GM10847 (cell line): ENCODE results near the gene MANBA.

ENCODE experiments used
- POLR2A ChIP-seq: IDR thresholded peaks from 2 replicates; pipeline ENCODE4 v1.6.1; 2011; ENCODE audit not compliant: insufficient read length; ENCODE audit errors: extremely low read depth

MANBA gene

DNA sequence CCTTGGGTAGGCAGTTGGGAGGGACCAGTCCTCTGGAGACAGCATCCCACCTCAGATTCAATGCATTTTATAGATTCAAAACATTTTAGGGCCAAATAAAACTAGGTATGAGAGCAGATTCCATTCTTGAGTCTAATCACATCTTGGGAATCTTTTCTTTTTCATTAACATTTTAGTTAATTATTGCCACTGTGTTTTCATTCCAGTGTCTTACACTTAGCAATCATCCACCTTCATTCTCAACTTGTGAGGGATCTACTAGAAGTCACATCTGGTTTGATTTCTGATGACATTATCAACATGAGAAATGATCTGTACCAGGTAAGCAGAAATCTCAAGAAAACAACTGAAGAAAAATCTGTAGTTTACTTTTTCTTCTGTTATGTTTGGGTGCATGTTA, 160.1 kb downstream of the MANBA start:
- no peak for TF ChIP-seq POLR2A

DNA sequence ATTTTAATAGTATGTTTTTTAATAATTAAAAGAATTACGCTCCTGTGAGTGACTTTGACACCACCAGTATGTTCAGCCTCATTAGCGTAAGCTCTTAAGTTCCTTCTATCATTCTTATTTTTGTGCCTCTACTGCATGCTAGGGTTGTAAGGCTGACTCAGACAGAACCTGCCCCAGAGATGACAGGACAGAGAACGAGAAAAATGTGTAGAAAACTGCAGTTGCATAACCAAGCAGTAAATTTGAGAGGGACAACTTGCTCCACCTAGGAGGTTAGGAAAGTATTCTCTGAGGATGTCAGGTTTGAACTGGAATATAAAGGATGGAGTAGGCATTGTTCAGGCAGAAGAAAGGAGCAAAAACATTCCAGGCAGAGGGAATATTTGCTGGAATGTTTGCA, 160.9 kb downstream of the MANBA start:
- no peak for TF ChIP-seq POLR2A

DNA sequence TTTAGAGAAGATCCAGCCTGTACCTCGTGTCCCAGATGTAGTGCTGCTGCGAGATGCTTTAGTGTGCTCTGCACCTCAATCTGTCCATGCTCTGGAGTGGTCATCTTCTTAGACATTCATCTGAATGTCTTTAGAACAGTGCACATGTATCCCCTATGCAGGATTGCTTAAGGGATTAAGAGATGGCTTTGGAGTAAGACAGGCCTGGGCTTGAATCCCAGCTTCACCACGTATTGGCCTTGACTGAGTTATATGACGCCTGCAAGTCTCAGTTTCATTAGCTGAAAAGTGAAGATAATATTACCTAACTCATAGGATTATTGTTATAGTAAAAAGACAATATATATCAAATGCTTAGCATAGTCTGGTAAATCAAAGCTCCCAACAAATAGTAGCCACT, 161.3 kb downstream of the MANBA start:
- no peak for TF ChIP-seq POLR2A

DNA sequence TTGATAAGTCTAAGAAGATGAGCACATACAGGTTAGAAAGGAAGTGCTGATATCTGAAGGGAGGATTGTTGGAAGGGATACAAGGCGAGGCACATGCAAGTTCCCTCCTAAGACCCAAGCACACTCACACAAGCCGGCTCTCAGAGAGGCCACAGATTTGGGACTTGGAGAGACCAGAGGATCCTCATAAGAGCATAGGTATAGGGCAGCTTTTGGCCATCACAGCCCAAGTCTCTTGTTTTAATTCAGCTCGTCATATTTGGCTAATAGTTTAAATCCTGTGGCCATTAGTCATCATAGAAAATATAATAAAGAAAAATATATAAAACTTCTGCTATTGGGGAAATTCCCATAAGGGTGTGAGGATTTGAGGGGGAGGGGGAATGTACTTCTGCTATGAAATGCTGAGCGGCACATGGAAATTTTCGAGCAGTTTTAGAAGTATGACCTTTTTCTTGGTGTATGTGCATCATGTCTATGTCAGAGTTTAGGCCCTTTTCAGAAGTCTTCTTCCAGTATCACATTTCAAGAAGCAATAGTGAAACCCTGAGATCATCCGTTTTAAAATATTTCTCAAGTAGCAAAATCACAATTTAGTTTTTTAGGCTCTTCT, 161.9 kb downstream of the MANBA start:
- no peak for TF ChIP-seq POLR2A

DNA sequence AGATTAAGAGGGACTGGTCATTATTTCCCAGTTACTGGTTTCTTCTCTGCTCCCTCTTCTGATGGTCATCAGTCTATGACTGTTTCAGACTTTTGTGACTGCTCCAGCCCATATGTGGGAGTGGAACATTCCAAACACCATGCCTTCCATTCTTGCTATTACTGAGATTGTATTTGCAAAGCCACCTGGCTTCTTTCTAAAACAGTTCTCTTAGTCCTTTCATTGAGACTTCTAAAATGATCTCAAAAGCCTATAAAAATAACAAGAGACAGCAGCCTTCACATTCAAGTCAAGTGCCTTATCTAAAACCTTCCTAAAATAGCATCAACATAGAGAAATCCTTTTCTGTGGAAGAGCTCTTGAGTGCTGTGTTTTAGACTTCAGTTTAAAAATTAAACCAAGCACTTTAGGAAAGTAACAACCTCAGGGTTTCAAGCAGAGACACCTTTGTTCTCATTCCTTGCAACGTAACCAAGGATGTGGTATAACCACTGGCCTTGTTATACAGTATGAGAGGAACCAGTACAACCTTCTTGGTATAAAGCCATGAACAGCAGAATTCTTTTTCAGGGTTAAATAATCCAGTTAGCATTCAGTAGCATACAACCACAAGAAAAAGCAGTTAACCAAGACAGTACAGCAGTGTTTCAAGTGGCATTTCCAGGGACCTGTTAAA, 162.5 kb downstream of the MANBA start:
- no peak for TF ChIP-seq POLR2A

DNA sequence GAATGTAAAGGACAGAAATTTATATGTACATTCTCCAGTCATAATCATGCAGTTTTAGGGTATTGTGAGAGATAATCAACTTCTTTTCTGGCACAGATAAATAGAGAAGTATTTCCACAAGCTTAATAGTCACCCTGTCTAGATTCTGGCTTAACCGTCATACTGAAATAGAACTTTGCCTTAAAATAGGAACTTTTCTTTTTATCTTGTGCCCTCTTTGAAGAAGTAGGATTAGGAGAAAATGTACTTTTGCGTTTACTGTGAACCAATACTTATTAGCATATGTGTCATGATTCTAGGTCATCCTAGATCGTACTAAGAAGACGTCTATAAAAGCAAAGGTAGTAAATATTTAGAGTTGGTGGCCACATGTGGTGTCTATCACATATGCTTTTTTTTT, 164.2 kb downstream of the MANBA start:
- TF ChIP-seq POLR2A, result no peak

DNA sequence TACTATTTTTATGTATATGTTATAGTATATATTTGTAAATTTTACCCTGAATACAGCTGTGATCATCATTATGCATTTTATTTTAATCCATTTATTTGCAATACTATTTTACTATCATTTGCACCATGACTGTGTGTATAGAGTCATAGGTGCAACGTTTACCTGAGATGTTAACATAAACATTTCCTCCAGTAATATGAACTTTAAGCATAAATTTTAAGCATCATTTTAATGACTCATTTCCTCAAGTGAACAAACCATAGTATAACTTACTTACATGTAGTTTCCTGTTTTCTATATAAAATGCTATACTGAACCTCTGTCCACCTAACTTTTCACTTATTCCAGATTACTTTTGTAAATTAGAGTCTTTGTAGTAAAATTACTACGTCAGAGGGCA, 166.8 kb downstream of the MANBA start:
- no peak for TF ChIP-seq POLR2A

DNA sequence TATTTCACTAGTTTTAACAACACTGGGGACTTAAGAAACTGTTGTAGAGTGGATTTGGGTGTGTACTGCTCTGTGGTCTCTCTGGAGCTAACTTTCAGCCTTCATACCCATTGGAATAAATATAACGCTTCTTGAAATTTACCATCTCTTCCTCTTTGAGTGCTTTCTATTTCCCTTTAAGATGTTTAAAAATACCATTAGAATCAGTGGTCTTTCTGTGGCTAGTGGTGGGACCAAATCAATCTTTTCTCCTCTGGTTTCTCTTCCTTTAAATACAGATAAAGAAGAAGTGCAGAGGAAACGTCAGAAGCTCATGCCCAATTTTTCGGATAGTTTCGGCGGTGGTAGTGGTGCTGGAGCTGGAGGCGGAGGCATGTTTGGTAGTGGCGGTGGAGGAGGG, 167.6 kb downstream of the MANBA start:
- TF ChIP-seq POLR2A, result no peak

DNA sequence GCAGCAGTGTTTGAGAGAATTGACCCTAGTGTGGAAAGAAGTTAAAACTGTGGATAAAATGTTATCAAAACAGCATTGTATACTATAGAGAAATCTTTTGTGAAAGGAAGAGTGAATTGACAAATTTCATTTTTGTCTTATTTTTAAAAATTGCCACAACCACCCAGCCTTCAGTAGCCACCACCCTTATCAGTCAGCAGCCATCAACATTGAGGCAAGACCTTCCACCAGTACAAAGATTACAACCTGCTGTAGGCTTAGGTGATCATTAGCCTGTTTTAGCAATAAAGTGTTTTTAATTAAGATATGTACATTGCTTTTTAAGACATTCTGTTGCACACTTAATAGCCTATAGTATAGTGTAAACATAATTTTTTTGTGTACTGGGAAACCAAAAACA, 168.5 kb downstream of the MANBA start:
- TF ChIP-seq POLR2A, result no peak

DNA sequence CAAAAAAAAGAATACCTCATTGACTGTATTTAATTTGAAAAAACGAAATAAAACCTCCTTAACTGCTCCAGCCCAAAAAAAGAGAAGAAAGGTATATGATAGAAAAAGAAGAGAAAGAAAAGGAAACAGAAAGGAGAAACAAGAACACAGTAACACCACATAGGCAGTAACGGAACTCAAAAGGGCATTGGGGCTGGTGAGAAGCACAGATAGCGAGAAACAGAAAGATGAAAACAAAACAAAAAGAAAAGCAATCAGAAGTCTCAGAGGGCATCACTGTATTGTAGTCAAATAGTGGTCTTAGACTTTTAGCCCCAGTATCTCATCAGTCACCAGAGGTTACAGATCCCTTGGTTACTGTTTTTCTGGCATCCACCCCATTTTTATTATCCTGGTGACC, 171.0 kb downstream of the MANBA start:
- no peak for TF ChIP-seq POLR2A

DNA sequence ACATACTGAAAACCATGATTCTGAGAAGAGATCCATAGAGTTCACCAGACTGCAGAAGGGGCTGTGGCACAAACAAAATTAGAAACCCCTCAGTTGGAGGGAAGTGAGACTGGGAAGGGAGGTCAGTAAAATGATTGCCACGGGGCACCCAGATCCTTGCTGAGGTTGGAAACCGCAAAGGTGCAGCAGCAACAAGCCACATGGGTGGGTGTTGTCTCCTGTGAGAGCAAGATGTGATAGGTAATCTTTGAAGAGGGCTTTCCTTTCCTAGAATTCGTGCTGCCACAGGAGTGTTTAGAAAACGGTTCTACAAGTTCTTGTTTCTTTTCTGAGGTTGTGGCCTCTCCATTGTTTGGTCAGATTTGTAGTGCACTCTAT, 174.1 kb downstream of the MANBA start:
- no peak for TF ChIP-seq POLR2A

DNA sequence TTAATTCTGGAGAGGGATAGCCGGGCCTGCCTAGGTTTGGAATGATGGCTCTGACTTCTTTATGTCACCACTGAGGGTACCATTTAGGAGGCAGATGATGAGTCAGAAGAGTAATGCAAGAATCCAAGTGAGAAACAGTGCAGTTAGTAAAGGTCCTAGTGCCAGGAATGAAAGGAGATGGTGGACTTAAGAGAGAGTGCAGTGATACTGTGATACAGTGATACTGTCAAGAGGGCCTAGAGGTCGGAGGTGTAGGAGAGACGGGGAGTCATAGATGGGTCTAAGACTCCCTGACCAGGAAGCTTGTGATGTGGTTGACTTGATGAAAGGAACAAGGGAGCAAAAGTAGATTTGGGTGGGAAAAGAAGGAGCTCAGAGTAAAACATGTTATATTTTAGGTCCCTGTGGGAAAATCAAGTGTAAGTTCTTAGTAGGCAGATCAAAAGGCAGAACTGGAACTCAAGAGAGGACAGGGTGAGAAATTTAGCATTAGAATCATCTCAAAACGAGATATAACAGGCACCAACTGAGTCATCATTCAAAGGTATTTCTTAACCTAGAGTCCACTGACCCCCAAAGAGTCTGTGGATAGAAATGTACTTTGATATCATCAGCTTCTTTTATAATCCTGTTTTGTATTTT, 174.6 kb downstream of the MANBA start:
- no peak for TF ChIP-seq POLR2A

DNA sequence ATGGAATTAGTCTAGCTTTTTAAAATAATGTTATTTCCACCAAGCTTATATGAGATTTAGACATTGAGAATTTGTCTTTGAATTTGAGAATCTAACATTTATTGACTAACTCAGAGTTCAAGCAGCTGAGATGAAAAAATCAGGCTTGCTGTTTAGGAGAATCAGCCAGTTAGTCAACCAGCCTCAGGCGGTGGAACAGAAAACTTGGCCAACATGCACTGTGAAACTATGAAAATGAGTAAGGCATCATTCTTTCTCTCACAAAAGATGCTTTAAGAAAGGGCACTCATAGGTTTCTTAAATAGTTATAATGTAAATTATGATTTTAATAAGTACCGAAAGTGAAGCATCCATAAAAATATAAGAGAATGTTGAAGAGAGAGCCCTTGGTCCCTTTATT, 175.4 kb downstream of the MANBA start:
- TF ChIP-seq POLR2A, result no peak

DNA sequence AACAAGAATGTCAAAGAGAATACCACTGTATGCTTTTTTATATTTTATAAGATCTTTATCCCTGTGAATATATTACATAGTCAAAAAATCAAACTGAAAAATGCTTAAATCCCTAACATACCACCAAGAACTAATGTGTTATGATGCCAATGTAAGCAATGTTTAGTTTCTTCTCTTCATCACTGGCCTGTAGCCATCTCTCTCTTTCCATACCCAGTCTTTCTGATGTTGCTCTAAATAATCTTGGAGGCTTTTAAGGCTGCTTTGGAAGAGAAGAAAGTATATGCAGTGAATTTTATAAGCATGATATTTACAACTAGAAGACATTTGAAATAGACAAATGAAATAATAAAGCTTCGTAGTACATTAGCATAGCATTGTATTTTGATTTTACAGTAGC, 176.7 kb downstream of the MANBA start:
- no peak for TF ChIP-seq POLR2A
